ENCODE data around the gene LSM14B.
A peak's percentile ranks its signal among the peaks of the same experiment; 100 is the strongest.

LSM14B gene

GRCh38 chr20:62117658-62118057 is 4.6 kb upstream of the LSM14B start:
- Histone ChIP-seq H3K4me3 (no peak overlapping the region), H3K9me3 (replicated peaks in 1 of 11) (peaks cover 27 to 50% (median 36%) of the 10 kb centered on the region in 11 experiments), H3K4me1 (peaks cover 13 to 53% (median 44%) of the 10 kb centered on the region in 10 experiments), H4K20me1 (peaks cover 0 to 2% (median 0%) of the 10 kb centered on the region in 11 experiments; a peak in 1 of 22 replicates), H3K27ac (peak overlapping the region in 1 of 11 experiments; percentile 8; a peak in 2 of 22 replicates), H3K9ac (peak overlapping the region in 5 of 11 experiments; percentile 4 to 63 (median 33); a peak in 5 of 22 replicates), H3K36me3 (peaks cover 0 to 10% (median 0%) of the 10 kb centered on the region in 11 experiments; a peak in 1 of 22 replicates), H3K27me3 (no peaks in the 10 kb centered on the region), H3K4me2 (peak overlapping the region; percentile 38 to 86 (median 75))
- TF ChIP-seq Cebpa-rat (IDR thresholded peaks at IDR 0.05), result no peak

- Histone ChIP-seq H3K4me1 (peaks cover 13 to 57% (median 47%) of the 10 kb centered on the region in 10 experiments), H3K27ac (peak overlapping the region in 1 of 11 experiments; percentile 8; a peak in 2 of 22 replicates), H3K36me3 (0 out of 22 replicates have a peak, but pooled peaks cover 0 to 4% (median 0%) of the 10 kb centered on the region in 11 experiments), H4K20me1 (peaks cover 5 to 10% (median 6%) of the 10 kb centered on the region in 11 experiments; a peak in 21 of 22 replicates), H3K9me3 (replicated peaks in 1 of 11) (peaks cover 20 to 43% (median 29%) of the 10 kb centered on the region in 11 experiments), H3K4me3 (no peak overlapping the region), H3K9ac (peak overlapping the region in 5 of 11 experiments; percentile 4 to 63 (median 33); a peak in 4 of 22 replicates), H3K4me2 (peak overlapping the region in 10 of 11 experiments; percentile 39 to 88 (median 84); a peak in 20 of 22 replicates), H3K27me3 (no peaks in the 10 kb centered on the region)
- TF ChIP-seq Cebpa-rat (IDR thresholded peaks at IDR 0.05), result no peak
Observed at GRCh38 chr20:62118113-62119043, 3.9 kb upstream of the LSM14B start.

GRCh38 chr20:62119115-62119514 is 3.2 kb upstream of the LSM14B start:
- H3K27me3 ChIP-seq, result no peaks in the 10 kb centered on the region
- peak overlapping the region in 7 of 11 experiments; percentile 78 to 88 (median 84); a peak in 13 of 22 replicates for H3K4me2 ChIP-seq
- peaks cover 20 to 64% (median 54%) of the 10 kb centered on the region in 10 experiments for H3K4me1 ChIP-seq
- TF ChIP-seq Cebpa-rat (IDR thresholded peaks at IDR 0.05), result no peak
- H3K27ac ChIP-seq, result no peak overlapping the region
- H4K20me1 ChIP-seq, result peaks cover 12 to 17% (median 13%) of the 10 kb centered on the region in 11 experiments
- H3K9me3 ChIP-seq (replicated peaks in 1 of 11), result peaks cover 13 to 36% (median 22%) of the 10 kb centered on the region in 11 experiments
- H3K4me3 ChIP-seq, result no peak overlapping the region
- H3K36me3 ChIP-seq, result peaks cover 0 to 2% (median 0%) of the 10 kb centered on the region in 11 experiments; a peak in 5 of 22 replicates
- no peak overlapping the region for H3K9ac ChIP-seq

GRCh38 chr20:62119591-62120364 is 2.5 kb upstream of the LSM14B start:
- H3K4me3 ChIP-seq, result no peak overlapping the region
- peak overlapping the region in 9 of 11 experiments; percentile 7 to 88 (median 84); a peak in 17 of 22 replicates for H3K4me2 ChIP-seq
- H4K20me1 ChIP-seq, result peaks cover 19 to 24% (median 20%) of the 10 kb centered on the region in 11 experiments
- peaks cover 6 to 29% (median 15%) of the 10 kb centered on the region in 11 experiments for H3K9me3 ChIP-seq (replicated peaks in 1 of 11)
- H3K4me1 ChIP-seq, result peaks cover 26 to 69% (median 61%) of the 10 kb centered on the region in 10 experiments
- no peak for TF ChIP-seq Cebpa-rat (IDR thresholded peaks at IDR 0.05)
- H3K27me3 ChIP-seq, result no peaks in the 10 kb centered on the region
- H3K36me3 ChIP-seq, result peaks cover 4 to 9% (median 7%) of the 10 kb centered on the region in 11 experiments; a peak in 20 of 22 replicates
- H3K27ac ChIP-seq, result peak overlapping the region in 2 of 11 experiments; percentile 14 to 97; a peak in 1 of 22 replicates
- H3K9ac ChIP-seq, result no peak overlapping the region; a peak in 1 of 22 replicates

GRCh38 chr20:62120365-62120762 is 1.9 kb upstream of the LSM14B start:
- Histone ChIP-seq H3K9me3 (replicated peaks in 1 of 11) (peaks cover under 1 to 23% (median 9%) of the 10 kb centered on the region in 11 experiments; a peak in 15 of 22 replicates), H3K27ac (peak overlapping the region in 8 of 11 experiments; percentile 90 to 98 (median 94); a peak in 11 of 22 replicates), H3K27me3 (no peaks in the 10 kb centered on the region), H3K4me1 (peaks cover 32 to 72% (median 67%) of the 10 kb centered on the region in 10 experiments), H4K20me1 (peaks cover 24 to 30% (median 26%) of the 10 kb centered on the region in 11 experiments), H3K4me3 (peak overlapping the region in 1 of 10 experiments; percentile 83; a peak in 3 of 20 replicates), H3K36me3 (peaks cover 10 to 15% (median 12%) of the 10 kb centered on the region in 11 experiments), H3K9ac (peak overlapping the region in 3 of 11 experiments; percentile 93 to 97 (median 97); a peak in 6 of 22 replicates), H3K4me2 (peak overlapping the region in 10 of 11 experiments; percentile 70 to 88 (median 84); a peak in 19 of 22 replicates)
- no peak for TF ChIP-seq Cebpa-rat (IDR thresholded peaks at IDR 0.05)

DNA sequence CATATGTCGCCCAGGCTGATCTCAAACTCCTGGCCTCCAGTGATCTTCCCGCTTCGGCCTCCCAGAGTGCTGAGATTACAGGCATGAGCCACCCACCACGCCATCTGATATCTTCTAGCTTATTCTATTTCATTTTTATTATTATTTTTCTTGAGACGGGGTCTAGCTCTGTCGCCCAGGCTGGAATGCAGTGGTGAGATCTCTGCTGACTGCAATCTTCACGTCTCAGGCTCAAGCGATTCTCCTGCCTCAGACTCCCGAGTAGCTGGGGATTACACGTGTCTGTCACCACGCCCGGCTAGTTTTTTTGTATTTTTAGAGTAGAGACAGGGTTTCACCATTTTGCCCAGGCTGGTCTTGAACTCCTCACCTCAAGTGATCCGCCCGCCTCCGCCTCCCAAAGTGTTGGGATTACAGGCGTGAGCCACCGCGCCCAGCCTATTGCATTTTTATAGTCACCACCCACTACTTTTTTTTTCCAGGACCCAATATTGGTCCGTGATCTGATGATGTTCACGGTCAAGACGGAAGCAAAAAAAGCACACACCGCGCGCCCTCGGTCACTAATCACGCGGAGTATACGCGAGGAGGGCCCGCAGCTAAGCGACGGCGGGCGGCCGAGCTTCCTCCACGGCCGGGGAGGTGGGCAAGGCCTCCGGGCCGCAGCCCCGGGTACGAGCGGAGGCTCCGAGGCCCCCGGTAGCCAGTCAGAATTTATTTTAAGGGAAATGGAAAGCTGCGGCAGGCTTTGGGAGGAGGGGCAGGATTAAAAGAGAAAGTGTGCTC is 1.1 kb upstream of the LSM14B start:
- TF ChIP-seq Cebpa-rat (IDR thresholded peaks at IDR 0.05), result no peak
- Histone ChIP-seq H3K27ac (peak overlapping the region; percentile 88 to 98 (median 94)), H3K36me3 (peaks cover 18 to 23% (median 21%) of the 10 kb centered on the region in 11 experiments), H3K9ac (peak overlapping the region; percentile 88 to 97 (median 94)), H3K27me3 (no peaks in the 10 kb centered on the region), H3K4me3 (peak overlapping the region; percentile 62 to 96 (median 88)), H4K20me1 (peaks cover 28 to 37% (median 34%) of the 10 kb centered on the region in 11 experiments), H3K9me3 (replicated peaks in 1 of 11) (peaks cover 0 to 15% (median 1%) of the 10 kb centered on the region in 11 experiments; a peak in 10 of 22 replicates), H3K4me1 (peaks cover 34 to 80% (median 74%) of the 10 kb centered on the region in 10 experiments), H3K4me2 (peak overlapping the region; percentile 70 to 88 (median 84))

GRCh38 chr20:62122654-62123449 is 577 bp downstream of the LSM14B start:
- peaks cover 35 to 40% (median 37%) of the 10 kb centered on the region in 11 experiments for H3K36me3 ChIP-seq

More at GRCh38 chr20:62122654-62123449, 577 bp downstream of the LSM14B start:
- Histone ChIP-seq H3K9ac (peak overlapping the region; percentile 90 to 97 (median 95)), H3K9me3 (replicated peaks in 1 of 11) (no peaks in the 10 kb centered on the region; a peak in 1 of 22 replicates), H4K20me1 (peaks cover 28 to 51% (median 50%) of the 10 kb centered on the region in 11 experiments), H3K27ac (peak overlapping the region; percentile 87 to 98 (median 91)), H3K4me3 (peak overlapping the region; percentile 80 to 96 (median 92)), H3K4me1 (peaks cover 43 to 84% (median 80%) of the 10 kb centered on the region in 10 experiments), H3K27me3 (no peaks in the 10 kb centered on the region), H3K4me2 (peak overlapping the region; percentile 92 to 99 (median 96))
- no peak for TF ChIP-seq Cebpa-rat (IDR thresholded peaks at IDR 0.05)
